Hippocampal formation (tissue), 2 donors: Measurements from ENCODE around the gene PGLYRP2.
A peak's percentile ranks its signal among the peaks of the same experiment; 100 is the strongest.

ENCODE experiments used
- DNase-seq, 2 donors: peaks; one replicate each; lab custom pipeline; 2025; lab: John Stamatoyannopoulos, UW

Gene PGLYRP2

GRCh38 chr19:15439821-15440641, 39.3 kb downstream of the PGLYRP2 start:
- DNase-seq, result no peak

DNA sequence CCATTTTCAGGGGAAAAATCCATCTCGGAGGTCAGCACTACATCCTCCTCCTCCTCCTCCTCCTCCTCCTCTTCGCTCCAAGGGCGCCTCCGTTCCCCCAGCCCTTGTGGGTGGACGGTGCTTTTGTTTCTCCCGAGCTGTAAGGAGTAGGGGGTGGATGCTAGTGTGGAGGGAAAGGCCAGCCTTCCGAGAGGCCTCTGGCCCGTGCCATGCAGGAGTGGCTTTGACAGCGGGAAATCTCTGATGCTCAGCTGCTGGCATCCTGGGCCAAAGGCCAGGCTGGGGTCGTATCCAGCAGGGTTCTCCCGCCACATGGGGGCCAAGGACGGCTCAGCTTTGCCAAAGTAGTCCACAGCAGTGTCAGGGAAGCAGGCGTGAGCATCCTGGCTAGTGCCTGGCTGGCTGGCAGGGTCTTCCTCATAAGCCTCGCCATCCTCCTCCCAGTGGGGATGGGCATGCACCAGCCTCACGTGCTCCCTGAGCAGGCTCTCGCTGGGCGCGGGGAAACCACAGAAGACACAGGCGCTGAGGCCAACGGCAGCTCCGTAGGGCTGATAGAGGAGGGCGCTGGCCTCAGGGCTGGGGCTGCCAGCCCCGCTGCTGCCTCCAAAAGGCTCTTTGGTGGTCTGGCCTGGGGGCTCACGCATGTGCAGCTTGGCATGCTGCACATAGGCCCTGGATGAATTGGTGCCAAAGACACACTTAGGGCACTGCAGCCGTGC, 40.1 kb downstream of the PGLYRP2 start:
- no peak for DNase-seq

DNA sequence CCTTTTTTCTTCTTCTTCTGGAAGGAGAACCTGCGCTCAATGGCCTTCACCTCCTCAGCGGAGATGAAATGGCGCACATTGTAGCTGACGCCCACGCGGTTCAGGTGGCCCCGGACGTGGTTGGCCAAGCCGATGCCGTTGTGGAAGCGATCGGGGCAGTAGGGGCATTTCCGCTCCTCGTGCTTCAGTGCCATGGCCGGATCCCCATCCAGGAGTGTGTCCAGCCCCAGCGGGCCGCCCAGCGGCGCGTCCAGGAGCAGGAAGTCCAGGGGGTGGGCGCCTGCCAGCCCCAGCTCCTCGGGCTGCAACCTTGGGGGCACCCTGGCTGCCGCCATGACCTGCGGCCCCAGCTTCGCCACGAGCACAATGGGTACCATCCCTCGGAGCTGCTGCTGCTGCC, 40.7 kb downstream of the PGLYRP2 start:
- DNase-seq, result no peak

GRCh38 chr19:15438124-15438496, 41.2 kb downstream of the PGLYRP2 start:
- no peak for DNase-seq

- DNase-seq, result no peak
These were observed 41.8 kb downstream of the PGLYRP2 start for GRCh38 chr19:15437355-15438123.

GRCh38 chr19:15436826-15437110, 42.5 kb downstream of the PGLYRP2 start:
- DNase-seq, result no peak

- DNase-seq, result no peak
These were observed 43.1 kb downstream of the PGLYRP2 start for GRCh38 chr19:15436012-15436825.

- no peak for DNase-seq
These were observed 45.7 kb downstream of the PGLYRP2 start for GRCh38 chr19:15433519-15434069.

DNA sequence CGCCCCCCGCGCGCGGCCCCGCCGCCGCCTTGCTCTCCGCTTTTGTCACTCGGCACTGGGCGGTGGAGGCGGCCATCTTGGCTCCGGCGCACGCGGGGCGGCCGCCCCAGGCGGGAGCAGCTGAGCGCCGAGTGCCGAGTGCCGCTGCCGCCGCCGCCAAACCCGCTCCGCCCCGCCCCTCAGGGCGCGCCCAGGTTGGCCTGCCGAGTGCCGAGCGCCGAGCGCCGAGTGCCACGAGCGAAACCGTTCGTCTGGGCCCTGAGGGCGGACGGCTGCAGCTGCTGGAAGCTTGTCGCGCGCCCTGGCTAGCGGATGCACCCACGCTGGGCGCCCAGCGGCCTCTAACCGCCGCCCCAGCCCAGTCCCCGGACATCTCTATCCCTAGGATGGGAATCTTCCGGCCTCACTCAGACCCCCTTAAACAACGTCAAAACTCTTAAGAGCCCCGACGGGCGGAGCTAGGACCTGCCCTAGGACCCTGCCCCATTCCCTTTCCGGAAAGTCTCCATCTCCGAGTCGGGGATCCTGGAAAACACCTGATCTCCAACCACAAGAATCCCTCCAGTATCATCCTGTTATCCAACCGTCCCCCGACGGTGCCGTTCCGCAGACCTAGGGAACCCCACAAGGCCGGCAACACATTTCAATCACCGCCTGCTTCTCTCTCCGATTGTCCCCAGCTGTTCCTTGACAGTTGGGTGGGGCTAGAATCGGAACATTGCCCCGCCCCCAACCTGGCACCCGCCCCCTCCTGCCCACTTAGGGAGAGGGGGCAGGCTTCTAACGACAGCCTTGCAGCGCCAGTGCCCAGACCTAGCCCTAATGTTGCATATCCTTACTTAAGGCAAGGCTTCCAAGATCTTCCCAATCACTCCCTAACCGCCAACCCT, 46.4 kb downstream of the PGLYRP2 start:
- DNase-seq, result peak; percentile 81 to 82

- no peak for DNase-seq
These were observed 47.2 kb downstream of the PGLYRP2 start for GRCh38 chr19:15432018-15432494.

- no peak for DNase-seq
These were observed 47.8 kb downstream of the PGLYRP2 start for GRCh38 chr19:15431396-15432017.

- no peak for DNase-seq
These were observed 48.7 kb downstream of the PGLYRP2 start for GRCh38 chr19:15430526-15431120.

- DNase-seq, result no peak
These were observed 49.4 kb downstream of the PGLYRP2 start for GRCh38 chr19:15429825-15430467.

- DNase-seq, result no peak
These were observed 50.1 kb downstream of the PGLYRP2 start for GRCh38 chr19:15428956-15429824.

- no peak for DNase-seq
These were observed 51.3 kb downstream of the PGLYRP2 start for GRCh38 chr19:15427991-15428471.

DNA sequence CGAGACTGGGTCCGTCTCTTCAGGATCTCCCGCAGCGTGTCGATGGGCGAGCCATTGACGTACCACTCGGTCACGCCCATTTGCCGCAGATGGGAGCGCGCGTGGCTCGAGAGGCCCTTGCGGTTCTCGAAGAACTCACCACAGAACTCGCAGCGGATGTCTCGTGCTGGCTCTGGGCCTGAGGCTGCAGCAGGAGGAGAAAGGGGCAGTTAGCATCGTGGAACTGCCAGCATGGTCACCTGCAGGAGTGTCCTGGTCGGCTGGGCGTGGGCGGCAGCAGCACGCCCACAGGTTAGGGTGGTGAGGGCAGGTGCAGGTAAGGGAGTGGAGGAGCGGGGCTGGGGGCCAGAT, 52.0 kb downstream of the PGLYRP2 start:
- DNase-seq, result no peak

DNA sequence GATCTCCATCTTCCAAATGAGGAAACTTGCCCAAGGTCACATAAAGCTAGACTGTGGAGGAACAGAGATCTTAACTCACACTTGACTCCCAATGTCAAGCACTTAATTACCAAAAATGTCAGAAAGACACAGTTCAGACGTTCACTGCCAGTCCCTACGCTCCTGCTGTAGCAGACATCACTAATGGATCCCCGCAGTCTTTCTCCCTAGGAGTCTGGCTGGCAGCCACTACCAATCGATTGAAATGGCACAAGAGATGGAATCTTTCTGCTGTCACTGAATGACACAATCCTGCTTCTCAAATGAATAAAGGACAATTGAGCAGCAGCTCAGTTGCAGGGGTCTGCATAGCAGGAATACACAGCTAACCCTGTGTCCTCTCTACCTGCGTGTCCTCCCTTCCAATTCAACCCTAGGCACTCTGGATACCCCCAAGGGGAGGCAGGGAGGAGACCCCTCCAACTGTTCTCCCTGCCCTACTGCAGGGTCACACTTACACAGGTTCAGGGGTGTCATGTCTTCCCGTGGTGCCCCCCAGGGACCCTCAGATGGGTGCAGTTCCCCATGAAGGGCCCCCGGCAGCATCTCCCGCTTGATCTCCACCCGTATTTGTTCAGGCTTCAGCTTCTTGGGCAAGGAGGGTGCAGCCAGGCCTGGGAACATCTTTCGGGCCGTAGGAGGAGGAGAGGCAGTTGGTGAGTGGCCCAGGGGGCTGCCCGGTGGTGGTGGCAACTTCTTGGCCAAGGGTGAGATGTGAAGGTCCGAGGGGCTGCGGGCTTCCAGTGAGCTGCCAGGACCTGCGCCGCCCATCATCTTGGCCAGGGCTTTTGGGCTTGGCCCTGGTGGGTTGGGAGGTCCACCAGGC, 52.6 kb downstream of the PGLYRP2 start:
- no peak for DNase-seq
